Spinal cord (tissue), 10 donors: ENCODE data around the gene PRIMPOL. TPM values are rescaled to one million over a fixed set of nuclear protein-coding genes. Genes with fewer than 3 reads are reported as not detected.
A peak's percentile ranks its signal among the peaks of the same experiment; 100 is the strongest.
"Not testable (repeated sequence)": the region's sequence is repeated elsewhere in the genome, so short reads cannot be mapped to it uniquely, and the experiment has no call there.

ENCODE experiments used
- DNase-seq, 6 donors: peaks; one replicate each; pipeline versions ENCODE4 v3.0.0 to v3.0.0-alpha.2; 2013 to 2015; ENCODE audit warnings: low spot score in 6 of 6, low read depth in 4 of 6
- H3K27ac ChIP-seq: one replicate; pipeline ENCODE4 v1.5.1; 2013; ENCODE audit warnings: low read depth, low read length, control low read depth
- H3K27me3 ChIP-seq: one replicate; pipeline ENCODE4 v1.6.1; 2013; ENCODE audit warnings: low read length; ENCODE audit not compliant: control insufficient read depth, insufficient read depth
- H3K36me3 ChIP-seq: one replicate; pipeline ENCODE4 v1.6.1; 2013; ENCODE audit warnings: low read length; ENCODE audit not compliant: control insufficient read depth, insufficient read depth
- H3K4me1 ChIP-seq: one replicate; pipeline ENCODE4 v1.6.1; 2013; ENCODE audit warnings: low read length; ENCODE audit not compliant: control insufficient read depth, insufficient read depth
- H3K4me3 ChIP-seq: one replicate; pipeline ENCODE4 v1.5.1; 2013; ENCODE audit warnings: low read depth, low read length, control low read depth
- H3K9me3 ChIP-seq: one replicate; pipeline ENCODE4 v1.6.1; 2013; ENCODE audit warnings: low read length; ENCODE audit not compliant: control insufficient read depth, insufficient read depth
- WGBS: methylation state at CpG from one replicate; pipeline ENCODE4 v1.1.5; 2013; ENCODE audit warnings: missing lambda C conversion rate; ENCODE audit not compliant: insufficient coverage; 5-methylcytosine and 5-hydroxymethylcytosine counted together
- polyA plus RNA-seq, 2 donors: library from polyadenylated mRNA; unstranded; fragments of 120-200 nt; gene quantifications; one replicate each; pipeline ENCODE4 v1.2.1, GENCODE V29; 2013; ENCODE audit not compliant: insufficient read length in 2 of 2
- total RNA-seq, 2 donors: library from RNA; depleted of rRNA in 1 of 2; stranded (reverse); fragments of 120-200 nt in 1 of 2; fragments of >200 nt in 1 of 2; gene quantifications; one replicate each; pipeline versions ENCODE4 v1.2.3 to v1.2.4, GENCODE V29; 2013 to 2014
- donor health status: healthy.

The PRIMPOL gene
- total and polyA plus RNA-seq, 4 donors = 27.4 to 36.5 (median 29.5) TPM

DNA sequence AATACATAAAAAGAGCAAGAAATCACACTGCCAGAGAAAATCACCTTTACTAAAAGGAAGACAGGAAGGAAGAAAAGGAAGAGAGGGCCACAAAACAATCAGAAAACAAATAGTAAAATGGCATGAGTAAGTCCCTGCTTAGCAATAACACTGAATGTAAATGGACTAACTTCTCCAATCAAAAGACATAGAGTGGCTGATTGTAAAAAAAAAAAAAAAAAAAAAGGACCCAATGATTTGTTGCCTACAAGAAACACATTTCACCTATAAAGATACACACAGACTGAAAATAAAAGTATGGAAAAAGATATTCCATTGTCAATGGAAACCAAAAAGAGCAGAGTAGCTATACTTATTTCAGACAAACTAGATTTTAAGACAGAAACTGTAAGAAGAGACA lies 71.7 kb downstream of the PRIMPOL start:
- Histone ChIP-seq H3K4me1 (no peaks in the 10 kb centered on the region), H3K27me3 (no peaks in the 10 kb centered on the region), H3K27ac (no peak overlapping the region), H3K9me3 (peaks cover 2% of the 10 kb centered on the region), H3K4me3 (no peak overlapping the region), H3K36me3 (peaks cover 9% of the 10 kb centered on the region)
- no peak for DNase-seq

DNA sequence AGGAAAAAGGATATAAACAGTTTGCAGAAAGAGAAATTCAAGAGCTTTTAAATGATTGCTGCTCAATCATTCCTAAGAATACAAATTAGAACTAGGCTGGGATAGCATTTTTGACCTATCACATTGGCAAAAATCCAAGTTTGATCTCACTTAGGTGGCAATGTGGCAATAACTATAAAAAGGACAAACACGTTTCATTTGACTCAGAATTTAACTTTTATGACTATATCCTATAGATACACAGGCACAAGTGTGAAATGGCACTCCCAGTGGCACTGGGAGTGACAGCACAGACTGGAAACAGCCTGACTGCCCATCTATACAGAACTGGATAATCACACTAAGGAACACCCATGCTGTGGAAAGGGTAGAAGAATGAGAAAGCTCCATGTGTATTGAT lies 73.3 kb downstream of the PRIMPOL start:
- Histone ChIP-seq H3K27me3 (no peaks in the 10 kb centered on the region), H3K27ac (no peak overlapping the region), H3K4me1 (no peaks in the 10 kb centered on the region), H3K4me3 (no peak overlapping the region), H3K9me3 (peaks cover 2% of the 10 kb centered on the region), H3K36me3 (peaks cover 8% of the 10 kb centered on the region)
- WGBS = no CpG with 5 or more reads among the region's 1 CpG
- DNase-seq = no peak

DNA sequence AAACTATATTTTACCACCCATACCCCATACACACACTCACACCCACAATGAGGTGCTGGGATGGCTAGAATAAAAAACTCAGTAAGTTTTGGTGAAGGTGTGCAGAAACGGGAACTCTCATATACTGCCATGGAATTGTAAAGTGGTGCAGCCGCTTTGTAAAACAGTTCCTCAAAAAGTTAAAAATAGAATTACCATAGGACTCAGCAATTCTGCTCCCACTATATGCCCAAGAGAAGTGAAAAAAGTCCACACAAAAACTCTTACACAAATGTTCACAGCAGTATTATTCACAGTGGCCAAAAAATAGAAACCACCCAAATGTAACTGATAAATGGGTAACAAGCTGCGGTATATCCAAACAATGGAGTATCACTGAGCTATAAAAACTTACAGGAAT lies 77.9 kb downstream of the PRIMPOL start:
- no CpG with 5 or more reads among the region's 3 CpGs for WGBS
- H3K9me3 ChIP-seq = no peaks in the 10 kb centered on the region
- H3K27ac ChIP-seq = no peak overlapping the region
- H3K4me3 ChIP-seq = no peak overlapping the region
- no peaks in the 10 kb centered on the region for H3K27me3 ChIP-seq
- H3K4me1 ChIP-seq = peaks cover 3% of the 10 kb centered on the region
- no peak for DNase-seq
- H3K36me3 ChIP-seq = no peaks in the 10 kb centered on the region

DNA sequence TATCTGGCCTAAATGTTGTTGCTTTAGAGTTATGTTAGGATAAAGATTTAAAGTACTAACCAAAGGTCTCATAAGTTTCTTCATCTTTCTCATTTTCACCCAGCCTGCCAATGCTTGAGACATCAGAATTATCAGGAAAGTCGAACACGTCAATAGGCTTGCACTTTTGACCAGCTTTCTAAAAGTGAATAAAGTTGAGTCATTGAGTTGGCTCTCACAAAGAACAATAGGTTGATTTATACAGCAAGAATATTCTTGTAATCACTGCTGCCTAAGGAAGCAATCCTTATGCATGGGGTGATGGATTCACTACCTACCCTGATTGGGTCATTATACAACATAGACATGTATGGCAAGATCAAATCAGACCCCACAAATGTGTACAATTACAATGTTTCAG lies 79.3 kb downstream of the PRIMPOL start:
- WGBS = no CpG with 5 or more reads among the region's 2 CpGs
- no peaks in the 10 kb centered on the region for H3K9me3 ChIP-seq
- no peaks in the 10 kb centered on the region for H3K36me3 ChIP-seq
- H3K27ac ChIP-seq = peak overlapping the region; percentile 57
- no peak overlapping the region for H3K4me3 ChIP-seq
- no peak for DNase-seq
- peaks cover 16% of the 10 kb centered on the region for H3K4me1 ChIP-seq
- H3K27me3 ChIP-seq = no peaks in the 10 kb centered on the region

DNA sequence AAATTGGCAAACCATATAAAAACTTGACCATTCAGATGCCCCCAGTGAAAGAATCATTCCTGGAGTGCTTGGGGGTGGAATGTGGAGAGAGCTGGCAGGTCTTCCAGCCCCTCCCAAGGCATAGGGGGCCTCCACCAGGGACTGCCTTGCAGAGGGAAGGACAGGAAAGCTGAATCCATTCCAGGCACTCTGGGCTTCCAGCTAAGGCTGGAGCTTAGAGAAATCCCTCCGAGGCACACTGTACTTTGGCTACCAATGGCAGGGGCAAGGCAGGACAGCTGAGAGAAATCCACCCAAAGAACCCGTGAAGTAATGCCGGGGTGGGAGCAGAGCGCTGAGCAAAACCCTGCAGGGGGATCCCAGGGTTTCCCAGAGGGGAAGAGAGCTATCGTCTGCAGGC lies 80.4 kb downstream of the PRIMPOL start:
- 95% methylated on average over 4 of the region's 5 CpGs for WGBS
- Histone ChIP-seq H3K9me3 (no peaks in the 10 kb centered on the region), H3K36me3 (no peaks in the 10 kb centered on the region), H3K4me1 (peaks cover 16% of the 10 kb centered on the region), H3K27ac (peak overlapping the region; percentile 49), H3K27me3 (no peaks in the 10 kb centered on the region), H3K4me3 (no peak overlapping the region)
- DNase-seq = no peak

DNA sequence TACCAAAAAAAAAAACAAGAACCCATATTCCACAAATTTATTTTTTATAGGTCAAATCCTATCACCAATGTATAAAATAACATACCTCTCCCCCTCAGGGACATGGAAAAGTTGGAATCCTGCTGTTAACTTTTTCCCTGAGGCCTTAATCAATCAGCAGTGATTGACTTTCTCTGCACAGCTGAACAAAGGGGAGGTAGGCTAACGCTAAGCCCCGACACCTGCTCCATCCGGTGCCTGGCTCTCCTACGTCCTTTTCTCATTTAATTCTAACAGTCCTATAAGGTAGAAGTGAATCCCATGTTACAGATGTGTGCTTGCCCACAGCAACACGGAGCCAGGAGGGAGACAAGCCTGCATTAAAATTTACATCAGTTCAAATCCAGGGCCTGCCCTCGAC lies 81.5 kb downstream of the PRIMPOL start:
- Histone ChIP-seq H3K27me3 (no peaks in the 10 kb centered on the region), H3K4me3 (no peak overlapping the region), H3K9me3 (no peaks in the 10 kb centered on the region), H3K4me1 (peaks cover 16% of the 10 kb centered on the region), H3K36me3 (no peaks in the 10 kb centered on the region), H3K27ac (no peak overlapping the region)
- no CpG with 5 or more reads among the region's 6 CpGs for WGBS
- no peak for DNase-seq

DNA sequence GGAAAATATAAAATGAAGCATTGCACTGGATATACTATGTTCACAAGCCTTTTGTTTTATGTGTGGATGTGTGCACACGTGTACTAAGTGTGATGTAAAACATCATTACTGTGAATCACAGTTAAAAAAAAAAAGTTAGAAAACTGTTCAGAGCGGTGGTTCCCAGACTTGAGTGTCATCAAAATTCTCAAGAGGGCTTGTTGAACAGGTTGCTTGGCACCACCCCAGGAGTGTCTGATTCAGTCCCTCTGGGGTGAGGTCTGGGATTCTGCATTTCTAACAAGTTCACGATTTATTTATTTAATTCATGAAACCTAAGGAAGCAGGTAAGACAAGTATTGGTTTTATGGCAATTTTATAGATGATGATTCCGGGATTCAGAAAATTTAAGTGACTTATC lies 82.6 kb downstream of the PRIMPOL start:
- no peak for DNase-seq
- Histone ChIP-seq H3K9me3 (no peaks in the 10 kb centered on the region), H3K4me3 (no peak overlapping the region), H3K27ac (no peak overlapping the region), H3K4me1 (peaks cover 16% of the 10 kb centered on the region), H3K36me3 (no peaks in the 10 kb centered on the region), H3K27me3 (no peaks in the 10 kb centered on the region)
- 67% methylated on average over 1 of the region's 4 CpGs for WGBS

DNA sequence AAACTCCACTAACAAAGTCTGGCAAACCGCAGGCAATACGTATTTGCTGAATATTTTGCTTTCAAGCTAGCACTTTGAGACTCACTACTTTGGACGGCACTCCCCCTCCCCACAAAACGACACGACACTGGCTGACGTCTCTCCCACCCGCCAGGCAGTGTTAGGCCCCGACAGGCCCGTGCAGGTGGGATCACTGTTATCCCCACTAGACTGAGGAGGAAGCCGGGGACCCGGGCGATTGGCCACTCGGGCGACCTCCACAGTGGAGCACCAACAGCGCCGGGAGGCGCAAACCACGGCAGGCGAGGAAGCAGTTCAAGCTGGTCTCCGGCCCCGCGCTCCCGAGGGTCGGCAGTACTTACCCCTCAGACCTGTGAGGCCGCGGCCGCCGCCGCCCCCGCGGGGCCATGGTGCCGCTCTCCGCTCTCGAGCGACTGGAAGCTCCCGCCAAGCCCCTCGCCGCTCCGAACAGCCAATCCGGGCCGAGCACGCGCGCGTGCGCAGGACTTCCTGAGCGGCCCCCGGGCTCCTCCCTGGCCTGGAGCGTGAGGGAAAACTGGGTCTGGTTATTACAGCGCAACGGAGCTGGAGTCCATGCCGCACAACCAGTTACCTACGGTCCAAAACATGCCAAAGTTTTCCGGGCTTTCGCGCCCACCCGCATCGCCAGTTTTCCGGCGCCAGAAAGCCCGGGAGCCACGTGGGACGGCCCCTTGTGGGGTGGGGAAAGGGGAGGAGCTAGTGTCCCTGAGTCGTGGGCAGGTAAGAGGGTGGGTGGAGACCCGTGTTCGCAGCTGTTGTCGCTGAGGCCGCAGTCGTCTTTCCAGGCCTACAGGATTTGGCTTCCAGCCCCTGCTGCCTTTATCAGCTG lies 84.4 kb downstream of the PRIMPOL start, which contains the start of gene CENPU:
CENPU (minus strand) TSS at position 443 of the 871 bp plus-strand sequence; CDS start at position 409, 34 bp downstream.
- Histone ChIP-seq H3K4me1 (peaks cover 16% of the 10 kb centered on the region), H3K4me3 (peak within 1 kb of the TSS; percentile 69), H3K27me3 (no peaks in the 10 kb centered on the region), H3K9me3 (no peaks in the 10 kb centered on the region), H3K27ac (peak within 1 kb of the TSS; percentile 70), H3K36me3 (no peaks in the 10 kb centered on the region)
- DNase-seq = peak; percentile 96 to 100 (median 98)
- WGBS = 0% methylated on average over 66 of the region's 69 CpGs

DNA sequence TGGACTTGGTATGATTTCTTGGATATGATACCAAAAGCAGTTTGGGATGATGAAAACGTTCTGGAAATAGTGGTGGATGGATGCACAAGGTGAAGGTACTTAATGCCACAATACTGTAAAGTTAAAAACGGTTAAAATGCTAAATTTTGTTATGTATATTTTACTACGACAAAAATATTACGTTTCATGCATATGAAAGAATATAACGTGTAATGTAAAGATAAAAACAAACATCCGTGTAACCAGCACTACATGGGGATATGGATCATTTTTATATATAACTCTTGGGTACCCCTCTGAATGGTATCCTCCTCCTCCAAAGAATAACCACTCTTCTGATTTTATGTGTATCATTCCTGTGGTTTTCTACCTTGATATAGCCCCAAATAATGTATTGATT lies 85.2 kb downstream of the PRIMPOL start:
- Histone ChIP-seq H3K4me3 (peak overlapping the region; percentile 69), H3K36me3 (no peaks in the 10 kb centered on the region), H3K4me1 (peaks cover 16% of the 10 kb centered on the region), H3K27me3 (no peaks in the 10 kb centered on the region), H3K9me3 (no peaks in the 10 kb centered on the region), H3K27ac (no peak overlapping the region)
- WGBS = 0% methylated on average over 1 of the region's 6 CpGs
- peak in 1 of 6 donors; percentile 2 for DNase-seq

DNA sequence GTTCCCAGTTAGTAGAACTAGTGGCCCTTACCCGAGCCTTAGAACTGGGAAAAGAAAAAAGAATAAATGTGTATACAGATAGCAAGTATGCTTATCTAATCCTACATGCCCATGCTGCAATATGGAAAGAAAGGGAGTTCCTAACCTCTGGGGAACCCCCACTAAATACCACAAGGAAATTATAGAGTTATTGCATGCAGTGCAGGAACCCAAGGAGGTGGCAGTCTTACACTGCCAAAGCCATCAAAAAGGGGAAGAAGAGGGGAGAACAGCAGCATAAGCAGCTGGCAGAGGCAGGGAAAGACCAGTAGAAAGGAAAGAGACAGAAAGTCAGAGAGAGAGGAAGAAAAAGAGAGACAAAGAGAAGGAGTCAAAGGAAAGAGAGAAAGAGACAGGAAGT lies 90.0 kb downstream of the PRIMPOL start:
- not testable (repeated sequence) for DNase-seq, H3K4me3 ChIP-seq, H3K36me3 ChIP-seq, H3K27ac ChIP-seq, H3K4me1 ChIP-seq, H3K27me3 ChIP-seq, H3K9me3 ChIP-seq
- WGBS = no CpG with 5 or more reads among the region's 1 CpG
